Measurements from ENCODE around the gene ABCA7. TPM values are rescaled to one million over a fixed set of nuclear protein-coding genes. Genes with fewer than 3 reads are reported as not detected.

The ABCA7 gene
- total RNA-seq, 1 experiment from 2014 or later, result 0.82 TPM

GRCh38 chr19:1007399-1008251 is 32.3 kb upstream of the ABCA7 start:
- H3K4me1 ChIP-seq (replicated peaks), result no peaks in the 10 kb centered on the region
- no peak overlapping the region for H3K27ac ChIP-seq
- H3K36me3 ChIP-seq, result peaks cover 39% of the 10 kb centered on the region
- H3K9me3 ChIP-seq (replicated peaks), result no peaks in the 10 kb centered on the region
- DNase-seq (ENCODE audit: low read depth in 1 of 2, low spot score in 2 of 2), result no peak
- peaks cover 20% of the 10 kb centered on the region for H3K27me3 ChIP-seq (replicated peaks)
- no peak overlapping the region for H3K4me3 ChIP-seq

DNA sequence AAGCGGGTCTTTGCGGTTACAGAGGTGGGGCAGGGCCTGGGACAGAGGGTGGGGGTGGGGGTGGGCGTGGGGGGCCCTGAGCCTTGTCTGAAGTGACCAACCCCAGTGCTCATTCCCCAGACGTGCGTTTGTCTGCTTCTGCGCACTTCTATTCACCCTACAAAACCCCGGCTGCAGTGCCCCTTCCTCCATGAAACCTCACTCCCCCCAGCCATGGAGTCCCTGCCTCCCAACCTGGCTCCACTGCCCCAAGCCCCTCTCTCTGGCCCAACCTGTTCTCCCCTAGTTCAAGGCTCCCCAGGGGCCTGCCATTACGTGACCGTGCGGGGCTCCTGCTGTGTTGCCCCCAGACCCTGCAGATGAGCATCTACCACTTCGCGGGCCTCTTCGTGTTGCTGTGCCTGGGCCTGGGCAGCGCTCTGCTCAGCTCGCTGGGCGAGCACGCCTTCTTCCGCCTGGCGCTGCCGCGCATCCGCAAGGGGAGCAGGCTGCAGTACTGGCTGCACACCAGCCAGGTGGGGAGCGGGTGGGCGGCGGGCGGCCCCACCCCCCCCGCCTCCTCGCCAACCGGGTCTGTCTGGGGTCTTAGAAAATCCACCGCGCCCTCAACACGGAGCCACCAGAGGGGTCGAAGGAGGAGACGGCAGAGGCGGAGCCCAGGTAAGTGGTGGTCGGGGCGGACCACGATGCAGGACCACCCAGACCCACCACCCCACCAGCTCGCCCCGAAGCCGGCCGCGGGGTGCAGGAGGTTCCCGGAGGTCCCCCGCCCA is 31.5 kb upstream of the ABCA7 start:
- Histone ChIP-seq H3K9me3 (replicated peaks) (no peaks in the 10 kb centered on the region), H3K36me3 (peaks cover 46% of the 10 kb centered on the region), H3K27me3 (replicated peaks) (peaks cover 11% of the 10 kb centered on the region), H3K4me3 (no peak overlapping the region), H3K4me1 (replicated peaks) (no peaks in the 10 kb centered on the region), H3K27ac (no peak overlapping the region)
- no peak for DNase-seq (ENCODE audit: low read depth in 1 of 2, low spot score in 2 of 2)

DNA sequence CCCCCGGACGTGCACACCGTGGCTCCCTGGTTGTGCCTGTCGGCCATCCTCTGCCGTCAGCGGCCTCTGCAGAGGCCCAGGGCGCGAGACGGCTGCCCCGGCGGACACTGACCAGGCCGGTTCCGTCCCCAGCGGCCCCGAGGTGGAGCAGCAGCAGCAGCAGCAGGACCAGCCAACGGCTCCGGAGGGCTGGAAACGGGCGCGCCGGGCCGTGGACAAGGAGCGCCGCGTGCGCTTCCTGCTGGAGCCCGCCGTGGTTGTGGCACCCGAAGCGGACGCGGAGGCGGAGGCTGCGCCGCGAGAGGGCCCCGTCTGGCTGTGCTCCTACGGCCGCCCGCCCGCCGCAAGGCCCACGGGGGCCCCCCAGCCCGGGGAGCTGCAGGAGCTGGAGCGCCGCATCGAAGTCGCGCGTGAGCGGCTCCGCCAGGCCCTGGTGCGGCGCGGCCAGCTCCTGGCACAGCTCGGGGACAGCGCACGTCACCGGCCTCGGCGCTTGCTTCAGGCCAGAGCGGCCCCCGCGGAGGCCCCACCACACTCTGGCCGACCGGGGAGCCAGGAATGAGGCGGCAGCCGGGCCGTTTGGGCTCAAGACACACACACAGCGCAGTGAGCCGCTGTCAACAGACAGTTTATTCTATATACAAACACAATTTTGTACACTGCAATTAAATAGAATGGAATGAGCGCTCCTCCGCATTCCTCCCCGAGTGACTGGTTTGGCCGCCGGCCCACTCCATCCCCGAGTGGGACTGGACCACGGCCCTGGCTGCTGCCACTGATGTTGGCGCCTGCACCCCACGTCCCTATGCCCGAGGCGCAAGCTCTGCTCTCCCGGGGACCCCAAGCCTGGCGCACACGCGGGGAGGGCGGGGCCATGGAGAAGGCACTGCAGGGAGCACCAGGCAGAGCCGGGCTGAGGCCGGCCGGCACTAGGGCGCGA is 30.6 kb upstream of the ABCA7 start:
- Histone ChIP-seq H3K4me1 (replicated peaks) (no peaks in the 10 kb centered on the region), H3K36me3 (peaks cover 54% of the 10 kb centered on the region), H3K27me3 (replicated peaks) (peaks cover 3% of the 10 kb centered on the region), H3K27ac (no peak overlapping the region), H3K9me3 (replicated peaks) (no peaks in the 10 kb centered on the region), H3K4me3 (no peak overlapping the region)
- DNase-seq (ENCODE audit: low read depth in 1 of 2, low spot score in 2 of 2), result no peak

DNA sequence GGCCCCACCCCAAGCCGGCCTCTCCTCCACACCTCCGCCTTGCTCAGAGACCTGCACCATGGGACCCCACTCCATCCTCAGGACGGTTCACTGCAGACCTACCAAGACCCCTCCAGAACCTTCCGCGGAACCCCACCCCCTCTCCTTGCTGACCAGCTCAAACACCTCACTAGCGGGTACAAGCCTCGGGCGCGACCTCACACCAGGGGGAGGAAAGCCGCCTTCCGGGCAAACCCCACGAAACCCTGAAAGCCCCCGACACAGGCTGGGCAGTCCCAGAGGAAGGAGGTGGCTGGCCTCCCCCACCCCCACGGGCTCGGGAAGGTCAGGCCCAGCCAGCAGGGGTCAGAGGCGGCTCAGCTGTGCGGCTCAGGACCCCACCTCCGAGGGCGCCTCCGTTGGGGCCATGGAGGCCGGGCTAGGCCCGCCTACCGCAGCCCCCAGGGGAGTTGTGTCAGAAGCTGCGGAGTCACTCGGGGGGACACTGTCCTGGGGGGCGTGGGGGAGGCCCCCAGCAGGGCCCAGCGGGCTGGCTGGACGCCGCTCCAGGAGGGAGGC is 29.8 kb upstream of the ABCA7 start:
- Histone ChIP-seq H3K4me3 (no peak overlapping the region), H3K27ac (no peak overlapping the region), H3K4me1 (replicated peaks) (no peaks in the 10 kb centered on the region), H3K36me3 (peaks cover 62% of the 10 kb centered on the region), H3K27me3 (replicated peaks) (no peaks in the 10 kb centered on the region), H3K9me3 (replicated peaks) (no peaks in the 10 kb centered on the region)
- no peak for DNase-seq (ENCODE audit: low read depth in 1 of 2, low spot score in 2 of 2)

GRCh38 chr19:1010586-1011510 is 29.1 kb upstream of the ABCA7 start:
- Histone ChIP-seq H3K27ac (no peak overlapping the region), H3K4me1 (replicated peaks) (no peaks in the 10 kb centered on the region), H3K27me3 (replicated peaks) (no peaks in the 10 kb centered on the region), H3K9me3 (replicated peaks) (no peaks in the 10 kb centered on the region), H3K36me3 (peaks cover 69% of the 10 kb centered on the region), H3K4me3 (no peak overlapping the region)
- no peak for DNase-seq (ENCODE audit: low read depth in 1 of 2, low spot score in 2 of 2)

DNA sequence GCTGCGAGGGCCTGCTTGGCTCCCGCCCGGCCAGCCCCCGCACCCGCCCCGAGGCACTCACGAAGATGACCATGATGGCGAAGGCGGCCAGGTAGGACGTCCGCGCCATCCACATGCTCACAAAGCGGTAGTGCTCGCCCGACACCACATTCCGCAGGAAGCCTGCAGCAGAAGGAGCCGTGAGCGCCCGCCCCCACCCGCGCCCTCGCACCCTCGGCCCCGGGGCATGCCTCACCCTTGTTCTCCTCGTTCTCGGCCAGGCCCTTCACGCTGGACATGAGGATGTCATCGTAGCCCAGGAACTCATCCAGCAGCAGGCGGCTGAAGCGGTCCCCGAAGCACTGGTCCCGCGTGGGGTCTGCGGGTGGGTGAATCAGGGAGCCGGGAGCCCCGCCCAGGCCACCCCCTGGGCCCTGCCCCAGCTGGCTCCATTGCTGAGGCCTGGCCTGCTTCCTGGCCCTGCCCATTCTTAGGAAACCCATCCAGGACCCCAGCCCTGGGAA is 28.0 kb upstream of the ABCA7 start:
- Histone ChIP-seq H3K27ac (no peak overlapping the region), H3K4me1 (replicated peaks) (peaks cover 7% of the 10 kb centered on the region), H3K27me3 (replicated peaks) (no peaks in the 10 kb centered on the region), H3K4me3 (no peak overlapping the region), H3K36me3 (peaks cover 75% of the 10 kb centered on the region), H3K9me3 (replicated peaks) (no peaks in the 10 kb centered on the region)
- DNase-seq (ENCODE audit: low read depth in 1 of 2, low spot score in 2 of 2), result no peak

- no peak overlapping the region for H3K27ac ChIP-seq
- DNase-seq (ENCODE audit: low read depth in 1 of 2, low spot score in 2 of 2), result no peak
- H3K27me3 ChIP-seq (replicated peaks), result no peaks in the 10 kb centered on the region
- no peaks in the 10 kb centered on the region for H3K9me3 ChIP-seq (replicated peaks)
- H3K36me3 ChIP-seq, result peaks cover 75% of the 10 kb centered on the region
- H3K4me3 ChIP-seq, result no peak overlapping the region
- peaks cover 12% of the 10 kb centered on the region for H3K4me1 ChIP-seq (replicated peaks)
These were observed 27.6 kb upstream of the ABCA7 start for GRCh38 chr19:1012334-1012733.

DNA sequence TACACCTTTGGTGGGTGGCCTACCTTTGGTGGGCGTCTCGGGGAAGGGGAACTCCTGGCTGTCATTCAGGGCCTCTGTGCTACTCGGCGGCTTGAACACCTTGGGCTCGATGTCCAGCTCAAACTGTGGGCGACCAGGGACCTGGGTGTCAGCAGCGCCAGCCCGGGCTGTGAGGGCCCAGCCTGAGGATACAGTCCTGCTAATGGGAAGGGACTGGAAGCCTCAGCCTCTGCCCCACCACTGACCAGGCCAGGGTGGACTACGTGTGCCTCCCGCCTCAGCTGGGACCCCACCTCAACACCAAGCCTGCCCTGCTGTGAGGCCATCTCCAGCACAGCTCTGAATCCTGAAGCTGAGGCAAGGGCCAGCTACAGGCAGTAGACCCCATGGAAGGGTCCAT is 26.7 kb upstream of the ABCA7 start:
- no peaks in the 10 kb centered on the region for H3K27me3 ChIP-seq (replicated peaks)
- DNase-seq (ENCODE audit: low read depth in 1 of 2, low spot score in 2 of 2), result no peak
- H3K4me3 ChIP-seq, result no peak overlapping the region
- H3K9me3 ChIP-seq (replicated peaks), result no peaks in the 10 kb centered on the region
- peaks cover 83% of the 10 kb centered on the region for H3K36me3 ChIP-seq
- peaks cover 21% of the 10 kb centered on the region for H3K4me1 ChIP-seq (replicated peaks)
- H3K27ac ChIP-seq, result no peak overlapping the region

DNA sequence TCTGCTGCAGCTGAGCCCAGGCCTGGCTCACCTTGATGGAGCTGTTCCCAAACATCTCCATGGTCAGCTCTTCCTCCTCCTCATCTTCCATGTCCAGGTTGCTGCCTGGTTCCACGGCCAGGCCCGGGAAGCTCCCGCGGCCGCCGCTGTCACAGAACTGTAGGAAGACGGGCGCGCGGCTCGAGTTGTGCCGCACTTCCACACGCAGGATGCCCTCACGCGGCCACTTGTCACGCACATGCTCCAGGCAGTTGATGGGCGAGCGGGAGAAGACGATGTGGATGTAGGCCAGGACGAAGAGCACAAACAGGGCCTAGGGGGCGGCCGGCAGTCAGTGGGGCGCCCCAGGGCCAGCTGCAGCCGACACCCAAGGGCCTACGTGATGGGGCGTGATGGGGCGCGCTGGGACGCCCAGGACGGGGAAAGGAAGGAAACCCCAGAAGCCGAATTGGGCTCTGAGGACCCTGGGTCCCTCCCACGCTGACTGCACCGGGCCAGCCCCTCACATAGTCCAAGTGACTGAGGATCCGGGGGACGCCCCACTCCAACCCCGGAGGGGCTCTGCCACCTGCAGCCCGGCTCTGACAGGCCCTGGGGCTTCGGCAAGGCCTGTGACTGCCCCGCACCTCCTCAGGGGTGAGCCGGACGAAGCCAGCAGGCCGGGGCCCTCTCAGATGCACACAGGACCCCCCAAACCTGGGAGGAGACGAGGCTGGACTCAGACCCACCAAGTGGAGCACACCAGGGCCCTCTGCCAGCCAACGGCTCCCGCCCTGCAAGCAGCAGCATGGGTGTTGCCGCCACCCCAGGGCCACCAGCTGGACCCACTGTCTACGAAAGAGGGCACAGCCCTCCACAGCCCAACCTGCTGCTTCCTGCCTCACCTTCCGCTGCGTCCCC is 25.5 kb upstream of the ABCA7 start:
- H3K9me3 ChIP-seq (replicated peaks), result no peaks in the 10 kb centered on the region
- DNase-seq (ENCODE audit: low read depth in 1 of 2, low spot score in 2 of 2), result no peak
- H3K36me3 ChIP-seq, result peaks cover 83% of the 10 kb centered on the region

GRCh38 chr19:1015061-1015781 is 24.7 kb upstream of the ABCA7 start:
- Histone ChIP-seq H3K27me3 (replicated peaks) (no peaks in the 10 kb centered on the region), H3K9me3 (replicated peaks) (no peaks in the 10 kb centered on the region; the same call in 1 of the 2 replicates), H3K36me3 (peaks cover 83% of the 10 kb centered on the region), H3K27ac (no peak overlapping the region), H3K4me1 (replicated peaks) (peaks cover 37% of the 10 kb centered on the region), H3K4me3 (no peak overlapping the region)
- DNase-seq (ENCODE audit: low read depth in 1 of 2, low spot score in 2 of 2), result no peak

More for the DNA sequence above, 25.5 kb upstream of the ABCA7 start:
- no peak overlapping the region for H3K27ac ChIP-seq
- H3K4me3 ChIP-seq, result no peak overlapping the region
- H3K27me3 ChIP-seq (replicated peaks), result no peaks in the 10 kb centered on the region
- H3K4me1 ChIP-seq (replicated peaks), result peaks cover 29% of the 10 kb centered on the region

Data from SJSA1 (cell line).